ENCODE results near the gene GMPPA. TPM values are rescaled to one million over a fixed set of nuclear protein-coding genes. Genes with fewer than 3 reads are reported as not detected.
A peak's percentile ranks its signal among the peaks of the same experiment; 100 is the strongest.

Gene GMPPA
- total and polyA plus RNA-seq, 8 donors, result 16.5 to 185 (median 32.5) TPM

DNA sequence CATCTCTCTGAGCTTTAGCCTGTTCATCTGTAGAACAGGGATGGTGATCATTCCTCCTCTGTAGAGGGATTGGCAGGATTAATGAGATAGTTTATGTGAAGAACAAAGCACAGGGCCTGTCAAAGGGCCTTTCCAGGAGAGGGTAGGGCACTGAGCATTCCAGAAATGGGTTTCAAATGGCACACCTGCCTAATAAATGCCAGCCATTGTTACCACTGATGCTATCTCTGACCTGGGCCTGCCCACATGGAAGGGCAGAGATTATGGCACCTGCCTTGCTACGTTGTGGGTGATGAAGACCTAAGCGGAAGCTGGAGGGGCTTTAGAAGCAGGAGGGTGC lies 31.0 kb upstream of the GMPPA start:
- H3K27ac ChIP-seq, result peak overlapping the region in 2 of 5 donors; percentile 23 to 51
- peaks cover 0 to 50% (median 25%) of the 10 kb centered on the region in 4 donors for H3K4me1 ChIP-seq
- H3K36me3 ChIP-seq, result peaks cover 0 to 54% (median 12%) of the 10 kb centered on the region in 4 donors
- H3K4me3 ChIP-seq, result no peak overlapping the region
- TF ChIP-seq POLR2A (IDR thresholded peaks at IDR 0.05), result no peak
- TF ChIP-seq EP300 (IDR thresholded peaks at IDR 0.05), result no peak
- no peak for TF ChIP-seq CTCF (IDR thresholded peaks at IDR 0.05)
- TF ChIP-seq POLR2AphosphoS5 (IDR thresholded peaks at IDR 0.05), result no peak
- no peaks in the 10 kb centered on the region for H3K9me3 ChIP-seq
- intact Hi-C loops (cut with DNase I; ENCODE audit: low total_unique reads), result no loop called here
- 33 to 55% (median 46%) methylated on average over 2 of the region's 2 CpGs for WGBS, 5 donors
- peaks cover 0 to 10% (median 0%) of the 10 kb centered on the region in 3 donors for H3K27me3 ChIP-seq
- no peak for DNase-seq

- Histone ChIP-seq H3K9me3 (no peaks in the 10 kb centered on the region), H3K36me3 (peaks cover 0 to 58% (median 15%) of the 10 kb centered on the region in 4 donors), H3K4me1 (peaks cover 0 to 48% (median 24%) of the 10 kb centered on the region in 4 donors), H3K4me3 (no peak overlapping the region), H3K27ac (peak overlapping the region in 2 of 5 donors; percentile 23 to 51), H3K27me3 (peaks cover 0 to 18% (median 0%) of the 10 kb centered on the region in 3 donors)
- intact Hi-C loops (cut with DNase I; ENCODE audit: low total_unique reads), result no loop called here
- 89 to 92% (median 92%) methylated on average over 17 to 23 of the region's 23 CpGs for WGBS, 5 donors
- no peak for DNase-seq
- TF ChIP-seq EP300 (IDR thresholded peaks at IDR 0.05) (no peak), CTCF (IDR thresholded peaks at IDR 0.05) (no peak), POLR2A (IDR thresholded peaks at IDR 0.05) (no peak), POLR2AphosphoS5 (IDR thresholded peaks at IDR 0.05) (no peak)
Observed at GRCh38 chr2:219468410-219469185, 30.1 kb upstream of the GMPPA start.

- 74 to 91% (median 89%) methylated on average over 4 to 16 of the region's 16 CpGs for WGBS, 5 donors
- peaks cover 0 to 60% (median 18%) of the 10 kb centered on the region in 4 donors for H3K36me3 ChIP-seq
- no peaks in the 10 kb centered on the region for H3K9me3 ChIP-seq
- DNase-seq, result no peak
- no peak for TF ChIP-seq POLR2A (IDR thresholded peaks at IDR 0.05)
- TF ChIP-seq CTCF (IDR thresholded peaks at IDR 0.05), result no peak
- no peak for TF ChIP-seq EP300 (IDR thresholded peaks at IDR 0.05)
- peak in 1 of 3 donors; percentile 10 for TF ChIP-seq POLR2AphosphoS5 (IDR thresholded peaks at IDR 0.05)
- peaks cover 0 to 21% (median 0%) of the 10 kb centered on the region in 3 donors for H3K27me3 ChIP-seq
- intact Hi-C loops (cut with DNase I; ENCODE audit: low total_unique reads), result no loop called here
- H3K27ac ChIP-seq, result peak overlapping the region in 2 of 5 donors; percentile 23 to 47
- H3K4me3 ChIP-seq, result no peak overlapping the region
- peaks cover 0 to 43% (median 20%) of the 10 kb centered on the region in 4 donors for H3K4me1 ChIP-seq
Observed at GRCh38 chr2:219469186-219469724, 29.4 kb upstream of the GMPPA start.

GRCh38 chr2:219470429-219470828 lies 28.3 kb upstream of the GMPPA start:
- H3K27me3 ChIP-seq, result peaks cover 0 to 22% (median 0%) of the 10 kb centered on the region in 3 donors
- peak overlapping the region in 1 of 5 donors; percentile 23 for H3K27ac ChIP-seq
- intact Hi-C loops (cut with DNase I; ENCODE audit: low total_unique reads), result no loop called here
- no peaks in the 10 kb centered on the region for H3K9me3 ChIP-seq
- no peak for TF ChIP-seq EP300 (IDR thresholded peaks at IDR 0.05)
- TF ChIP-seq POLR2AphosphoS5 (IDR thresholded peaks at IDR 0.05), result no peak
- TF ChIP-seq CTCF (IDR thresholded peaks at IDR 0.05), result no peak
- TF ChIP-seq POLR2A (IDR thresholded peaks at IDR 0.05), result no peak
- H3K4me1 ChIP-seq, result peaks cover 0 to 36% (median 14%) of the 10 kb centered on the region in 4 donors
- no peak overlapping the region for H3K4me3 ChIP-seq
- DNase-seq, result no peak
- peaks cover 0 to 48% (median 12%) of the 10 kb centered on the region in 4 donors for H3K36me3 ChIP-seq
- WGBS, 5 donors, result 60 to 76% (median 66%) methylated on average over 4 of the region's 4 CpGs

Measured in stomach (tissue), 9 donors.